CD4-positive, alpha-beta T cell (primary cell): Measurements from ENCODE around the gene MAD2L2. TPM values are rescaled to one million over a fixed set of nuclear protein-coding genes. Genes with fewer than 3 reads are reported as not detected.

ENCODE experiments used
- ATAC-seq: fragments of 200-7000 bp; cut with Tn5 transposase; one replicate; pipeline ENCODE4 v1.10.0; 2022; ENCODE audit warnings: mild to moderate bottlenecking; ENCODE audit not compliant: poor library complexity
- CTCF ChIA-PET: fragments of 350-600 bp; sonication (Branson Sonifier 250); formaldehyde crosslinking; loops from one replicate; lab custom pipeline; 2021; ENCODE audit warnings: antibody characterized with exemption, inconsistent platforms; lab: Charles Lee
- POLR2A ChIA-PET: fragments of 350-600 bp; sonication (Branson Sonifier 250); formaldehyde crosslinking; loops from one replicate; lab custom pipeline; 2021; ENCODE audit warnings: antibody characterized with exemption, inconsistent platforms; lab: Charles Lee
- DNase-seq, 14 experiments: peaks; one replicate each; pipeline ENCODE4 v3.0.0-alpha.2; 2013 to 2020; ENCODE audit warnings: mixed read lengths in 2 of 14
- H3K27ac ChIP-seq, 2 donors: one replicate each; pipeline versions ENCODE4 v1.5.1 to v1.7.0; 2013; ENCODE audit warnings: low read length in 2 of 2, low read depth in 1 of 2, mild to moderate bottlenecking in 1 of 2
- H3K27me3 ChIP-seq, 2 experiments: 1 replicate in 1 of 2; 2 replicates in 1 of 2; pipeline versions ENCODE4 v1.6.1 to v1.7.0; 2013; ENCODE audit warnings: low read length in 2 of 2, control low read depth in 1 of 2, mild to moderate bottlenecking in 1 of 2, moderate library complexity in 1 of 2; ENCODE audit not compliant: insufficient read depth in 2 of 2, control insufficient read depth in 1 of 2
- H3K36me3 ChIP-seq: one replicate; pipeline ENCODE4 v1.6.1; 2013; ENCODE audit warnings: low read length, control low read depth; ENCODE audit not compliant: insufficient read depth
- H3K4me1 ChIP-seq: one replicate; pipeline ENCODE4 v1.6.1; 2013; ENCODE audit warnings: low read length, control low read depth; ENCODE audit not compliant: insufficient read depth
- H3K4me3 ChIP-seq: one replicate; pipeline ENCODE4 v1.5.1; 2013; ENCODE audit warnings: mild to moderate bottlenecking, low read length, moderate library complexity
- H3K9me3 ChIP-seq, 2 experiments: 1 replicate in 1 of 2; 2 replicates in 1 of 2; pipeline versions ENCODE4 v1.6.1 to v1.7.0; 2013; ENCODE audit warnings: low read length in 2 of 2, mild to moderate bottlenecking in 2 of 2, control low read depth in 1 of 2, moderate library complexity in 1 of 2; ENCODE audit not compliant: control insufficient read depth in 1 of 2, insufficient read depth in 1 of 2
- H3K27ac Mint-ChIP-seq: one replicate; pipeline ENCODE4 v1.8.0; 2020; ENCODE audit warnings: mixed read lengths
- H3K27me3 Mint-ChIP-seq: one replicate; pipeline ENCODE4 v1.8.0; 2021; ENCODE audit warnings: mixed read lengths
- H3K36me3 Mint-ChIP-seq: one replicate; pipeline ENCODE4 v1.8.0; 2021; ENCODE audit warnings: low read depth, mixed read lengths
- H3K4me1 Mint-ChIP-seq: one replicate; pipeline ENCODE4 v1.8.0; 2021; ENCODE audit warnings: low read depth, mixed read lengths
- H3K4me3 Mint-ChIP-seq: one replicate; pipeline ENCODE4 v1.8.0; 2020; ENCODE audit warnings: mild to moderate bottlenecking, mixed read lengths
- H3K9me3 Mint-ChIP-seq: one replicate; pipeline ENCODE4 v1.8.0; 2020; ENCODE audit warnings: mixed read lengths
- CTCF ChIP-seq: fragments of 200-600 bp; IDR thresholded peaks from one replicate; pipeline ENCODE4 v1.8.0; 2022; ENCODE audit warnings: antibody characterized with exemption, mild to moderate bottlenecking
- intact Hi-C, 2 experiments: fragments of 100-400 bp; cut with DNase I in 1 of 2; cut with micrococcal nuclease in 1 of 2; formaldehyde crosslinking; loops; one replicate each; pipeline versions ENCODE4 v1.15.1 to v1.9.0; 2023 to 2025; cut with DNase I, micrococcal nuclease
- total RNA-seq, 174 experiments: library from RNA in 2 of 174; stranded (reverse) in 2 of 174; gene quantifications; one replicate each; pipeline ENCODE4 v1.2.3 and lab custom pipeline; 2021 to 2026

Gene MAD2L2
- total RNA-seq, 2 experiments from 2014 or later = 24.6 to 28.3 TPM

GRCh38 chr1:11647333-11647732 is 33.6 kb downstream of the MAD2L2 start:
- no peak for TF ChIP-seq CTCF
- Mint-ChIP-seq H3K27ac (no peak overlapping the region), H3K4me3 (no peak overlapping the region), H3K27me3 (peaks cover 3% of the 10 kb centered on the region), H3K4me1 (peaks cover 31% of the 10 kb centered on the region), H3K9me3 (no peaks in the 10 kb centered on the region), H3K36me3 (no peaks in the 10 kb centered on the region)
- DNase-seq (no peak), ATAC-seq (no peak)
- intact Hi-C loops = loop anchor here in 1 of 2 experiments (10.0 kb wide), 1 partner anchor 1153 kb away; no protein-coding TSS in a partner anchor
- Histone ChIP-seq H3K27me3 (no peaks in the 10 kb centered on the region), H3K4me1 (peaks cover 34% of the 10 kb centered on the region), H3K27ac (no peak overlapping the region), H3K36me3 (no peaks in the 10 kb centered on the region), H3K4me3 (no peak overlapping the region), H3K9me3 (no peaks in the 10 kb centered on the region)
- ChIA-PET POLR2A (no interaction called here), CTCF (interaction anchor here (1.5 kb wide), 1 partner anchor 406 kb away, joined by 4 read pairs; no protein-coding TSS in a partner anchor)

- ATAC-seq (no peak), DNase-seq (no peak)
- peaks cover 5% of the 10 kb centered on the region for H3K27me3 Mint-ChIP-seq
- ChIA-PET CTCF (interaction anchor here (0.6 to 2.6 kb wide), 20 partner anchors 10 to 609 kb away, joined by 3 to 21 read pairs (median 4); partner anchors contain the start of genes FBXO6 and MAD2L2), POLR2A (interaction anchor here (1.0 to 1.4 kb wide), 5 partner anchors 9 to 609 kb away, joined by 3 to 5 read pairs (median 3); partner anchors contain the start of genes AGTRAP and FBXO44)
- no peaks in the 10 kb centered on the region for H3K9me3 ChIP-seq
- H3K27ac ChIP-seq = no peak overlapping the region
- H3K27ac Mint-ChIP-seq = no peak overlapping the region
- peaks cover 25% of the 10 kb centered on the region for H3K4me1 Mint-ChIP-seq
- no peak overlapping the region for H3K4me3 ChIP-seq
- H3K27me3 ChIP-seq = no peaks in the 10 kb centered on the region
- H3K36me3 Mint-ChIP-seq = no peaks in the 10 kb centered on the region
- peaks cover 32% of the 10 kb centered on the region for H3K4me1 ChIP-seq
- no peaks in the 10 kb centered on the region for H3K9me3 Mint-ChIP-seq
- no peak for TF ChIP-seq CTCF
- intact Hi-C loops = loop anchor here in 1 of 2 experiments (10.0 kb wide), 1 partner anchor 1152 kb away; no protein-coding TSS in a partner anchor
- no peak overlapping the region for H3K4me3 Mint-ChIP-seq
- no peaks in the 10 kb centered on the region for H3K36me3 ChIP-seq
Observed at GRCh38 chr1:11646317-11646716, 34.6 kb downstream of the MAD2L2 start.

- Mint-ChIP-seq H3K36me3 (no peaks in the 10 kb centered on the region), H3K4me1 (peaks cover 19% of the 10 kb centered on the region), H3K27me3 (peaks cover 5% of the 10 kb centered on the region), H3K9me3 (no peaks in the 10 kb centered on the region), H3K27ac (no peak overlapping the region), H3K4me3 (no peak overlapping the region)
- ChIA-PET CTCF (interaction anchor here (0.6 to 2.6 kb wide), 20 partner anchors 9 to 608 kb away, joined by 3 to 21 read pairs (median 4); partner anchors contain the start of genes FBXO6 and MAD2L2), POLR2A (interaction anchor here (1.0 to 1.4 kb wide), 5 partner anchors 9 to 608 kb away, joined by 3 to 5 read pairs (median 3); partner anchors contain the start of genes AGTRAP and FBXO44)
- H3K4me3 ChIP-seq = no peak overlapping the region
- TF ChIP-seq CTCF = peak; percentile 75
- intact Hi-C loops = loop anchor here in 1 of 2 experiments (10.0 kb wide), 1 partner anchor 1151 kb away; no protein-coding TSS in a partner anchor
- peak; percentile 71 to 90 (median 78) for DNase-seq
- no peak overlapping the region for H3K27ac ChIP-seq
- H3K27me3 ChIP-seq = no peaks in the 10 kb centered on the region
- peak; percentile 59 for ATAC-seq
- no peaks in the 10 kb centered on the region for H3K9me3 ChIP-seq
- no peaks in the 10 kb centered on the region for H3K36me3 ChIP-seq
- H3K4me1 ChIP-seq = peaks cover 26% of the 10 kb centered on the region
Observed at GRCh38 chr1:11645670-11646265, 35.2 kb downstream of the MAD2L2 start.
